Stimulated activated CD8-positive, alpha-beta memory T cell treated with anti-CD3 and anti-CD28 coated beads, Interleukin-12 subunit alpha, Interleukin-12 subunit beta, amount 100 ng/mL, for 1 hour (primary cell): ENCODE measurements around the gene ZBTB45.
"Not testable (repeated sequence)": the region's sequence is repeated elsewhere in the genome, so short reads cannot be mapped to it uniquely, and the experiment has no call there.

Experiments
- DNase-seq: peaks from one replicate; pipeline ENCODE4 v3.0.0-alpha.2; 2020; ENCODE audit warnings: low read depth

ZBTB45 gene

GRCh38 chr19:58554494-58555368, 35.1 kb upstream of the ZBTB45 start, which contains the start of gene CHMP2A:
Gene CHMP2A, minus strand, starts transcription at chr19:58555105. Its CDS starts 893 bp downstream, at chr19:58554212.
- DNase-seq, result peak; percentile 99

- DNase-seq, result no peak
These were observed 34.3 kb upstream of the ZBTB45 start for GRCh38 chr19:58553799-58554493.

GRCh38 chr19:58552655-58553054, 33.0 kb upstream of the ZBTB45 start:
- no peak for DNase-seq

- DNase-seq, result no peak
These were observed 32.2 kb upstream of the ZBTB45 start for GRCh38 chr19:58551577-58552471.

- no peak for DNase-seq
These were observed 31.5 kb upstream of the ZBTB45 start for GRCh38 chr19:58551123-58551497.

GRCh38 chr19:58550362-58551122, 30.9 kb upstream of the ZBTB45 start:
- no peak for DNase-seq

- no peak for DNase-seq
These were observed 30.2 kb upstream of the ZBTB45 start for GRCh38 chr19:58549664-58550361.

GRCh38 chr19:58548859-58549663, 29.5 kb upstream of the ZBTB45 start:
- DNase-seq, result no peak

GRCh38 chr19:58547323-58548312, 28.0 kb upstream of the ZBTB45 start:
- no peak for DNase-seq

- no peak for DNase-seq
These were observed 26.5 kb upstream of the ZBTB45 start for GRCh38 chr19:58546019-58546530.

GRCh38 chr19:58545286-58546018, 25.8 kb upstream of the ZBTB45 start:
- DNase-seq, result no peak

- peak; percentile 55 for DNase-seq
These were observed 25.1 kb upstream of the ZBTB45 start for GRCh38 chr19:58544591-58545285.

GRCh38 chr19:58543826-58544590, 24.4 kb upstream of the ZBTB45 start, which contains the start of gene TRIM28:
Gene TRIM28, plus strand, starts transcription at chr19:58544064. Its CDS starts 694 bp downstream, at chr19:58544758.
- DNase-seq, result peak; percentile 99

GRCh38 chr19:58542641-58543372, 23.2 kb upstream of the ZBTB45 start:
- not testable (repeated sequence) for DNase-seq

GRCh38 chr19:58539169-58539559, 19.6 kb upstream of the ZBTB45 start:
- DNase-seq, result not testable (repeated sequence)
